Right lobe of liver (tissue), 6 donors: ENCODE measurements around the gene GJB2. TPM values are rescaled to one million over a fixed set of nuclear protein-coding genes. Genes with fewer than 3 reads are reported as not detected.

Experiments
- ATAC-seq, 4 donors: fragments of 200-7000 bp; cut with Tn5 transposase; one replicate each; pipeline ENCODE4 v1.9.1; 2020; ENCODE audit warnings: mild to moderate bottlenecking in 4 of 4, moderate library complexity in 4 of 4
- DNase-seq, 3 donors: peaks; one replicate each; pipeline ENCODE4 v3.0.0-alpha.2; 2020
- H3K27ac ChIP-seq, 3 donors: fragments of 200-600 bp; one replicate each; pipeline ENCODE4 v1.8.0; 2022
- H3K27me3 ChIP-seq, 2 donors: fragments of 200-600 bp; one replicate each; pipeline ENCODE4 v1.8.0; 2022
- H3K36me3 ChIP-seq, 4 donors: fragments of 200-600 bp; sonication (generic) in 1 of 4; one replicate each; pipeline versions ENCODE4 v1.5.1 to v1.8.0; 2017 to 2022; ENCODE audit warnings: control low read depth in 1 of 4
- H3K4me1 ChIP-seq, 4 donors: fragments of 200-600 bp; sonication (generic) in 1 of 4; one replicate each; pipeline versions ENCODE4 v1.5.1 to v1.8.0; 2017 to 2022; ENCODE audit warnings: control low read depth in 1 of 4
- H3K4me3 ChIP-seq, 3 donors: fragments of 200-600 bp; one replicate each; pipeline ENCODE4 v1.8.0; 2022
- H3K9me3 ChIP-seq, 4 donors: fragments of 200-600 bp; sonication (generic) in 1 of 4; one replicate each; pipeline versions ENCODE4 v1.5.1 to v1.8.0; 2017 to 2022; ENCODE audit warnings: control low read depth in 1 of 4
- POLR2A ChIP-seq: fragments of 450-650 bp; IDR thresholded peaks from one replicate; pipeline ENCODE4 v1.6.1; 2017; ENCODE audit warnings: antibody characterized with exemption, mild to moderate bottlenecking
- WGBS: methylation state at CpG from one replicate; pipeline ENCODE4 v1.1.6; 2018; ENCODE audit warnings: low coverage, low lambda C conversion rate; ENCODE audit not compliant: insufficient coverage; ENCODE audit errors: missing lambda C conversion rate; 5-methylcytosine and 5-hydroxymethylcytosine counted together
- intact Hi-C, 2 donors: fragments of 100-400 bp; cut with DNase I; formaldehyde crosslinking; loops; one replicate each; pipeline versions ENCODE4 v1.11.2 to v1.14.1; 2022
- total RNA-seq, 6 experiments: library from RNA; depleted of rRNA in 2 of 6; stranded (reverse); fragments of >200 nt in 2 of 6; fragmentation: NEBNext Ultra II Directional in 3 of 6; extraction: Animal tissue kit (Norgen Biotek cat#: 25700) in 3 of 6; gene quantifications; one replicate each; pipeline versions ENCODE4 v1.1.0 to v1.2.4, GENCODE V29; 2016 to 2023
- TF ChIP-seq, protein P1 (sequence below), 4 donors: fragments of 200-600 bp in 3 of 4; fragments of 450-650 bp in 1 of 4; IDR thresholded peaks; one replicate each; pipeline versions ENCODE4 v1.5.1 to v1.8.0; 2016 to 2022; ENCODE audit warnings: antibody characterized with exemption in 4 of 4, mild to moderate bottlenecking in 2 of 4
- donor health status: DM: no; HTN: yes; CAD: no.
- donor health status: DM: no; HTN: no; CAD: no.
- donor health status: DM: no; HTN: no; CAD: no.
- donor health status: DM: no; HTN: yes; CAD: no.
- donor health status: DM: no; HTN: yes; CAD: no.

GJB2 gene
- total RNA-seq, 6 experiments from 2014 or later = 21.8 to 40.0 (median 30.0) TPM

DNA sequence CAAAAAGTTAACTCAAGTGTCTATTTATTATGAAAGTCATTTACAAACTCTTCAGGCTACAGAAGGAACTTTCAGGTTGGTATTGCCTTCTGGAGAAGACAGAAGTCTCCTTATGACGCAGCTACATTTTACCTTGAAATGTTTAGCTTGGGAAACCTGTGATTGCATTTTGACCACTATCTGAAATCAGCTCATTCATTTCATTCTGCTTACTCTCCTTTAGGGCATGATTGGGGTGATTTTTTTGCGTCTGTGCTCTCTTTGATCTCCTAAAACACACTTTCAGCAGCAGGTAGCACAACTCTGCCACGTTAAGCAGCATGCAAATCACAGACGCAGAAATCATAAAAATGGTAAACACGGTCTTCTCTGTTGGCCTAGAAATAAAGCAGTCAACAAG lies 29.8 kb upstream of the GJB2 start:
- Histone ChIP-seq H3K4me1 (no peaks in the 10 kb centered on the region), H3K4me3 (no peak overlapping the region), H3K36me3 (no peaks in the 10 kb centered on the region), H3K27ac (no peak overlapping the region), H3K9me3 (no peaks in the 10 kb centered on the region), H3K27me3 (no peaks in the 10 kb centered on the region)
- TF ChIP-seq, protein P1, sequence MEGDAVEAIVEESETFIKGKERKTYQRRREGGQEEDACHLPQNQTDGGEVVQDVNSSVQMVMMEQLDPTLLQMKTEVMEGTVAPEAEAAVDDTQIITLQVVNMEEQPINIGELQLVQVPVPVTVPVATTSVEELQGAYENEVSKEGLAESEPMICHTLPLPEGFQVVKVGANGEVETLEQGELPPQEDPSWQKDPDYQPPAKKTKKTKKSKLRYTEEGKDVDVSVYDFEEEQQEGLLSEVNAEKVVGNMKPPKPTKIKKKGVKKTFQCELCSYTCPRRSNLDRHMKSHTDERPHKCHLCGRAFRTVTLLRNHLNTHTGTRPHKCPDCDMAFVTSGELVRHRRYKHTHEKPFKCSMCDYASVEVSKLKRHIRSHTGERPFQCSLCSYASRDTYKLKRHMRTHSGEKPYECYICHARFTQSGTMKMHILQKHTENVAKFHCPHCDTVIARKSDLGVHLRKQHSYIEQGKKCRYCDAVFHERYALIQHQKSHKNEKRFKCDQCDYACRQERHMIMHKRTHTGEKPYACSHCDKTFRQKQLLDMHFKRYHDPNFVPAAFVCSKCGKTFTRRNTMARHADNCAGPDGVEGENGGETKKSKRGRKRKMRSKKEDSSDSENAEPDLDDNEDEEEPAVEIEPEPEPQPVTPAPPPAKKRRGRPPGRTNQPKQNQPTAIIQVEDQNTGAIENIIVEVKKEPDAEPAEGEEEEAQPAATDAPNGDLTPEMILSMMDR (IDR thresholded peaks at IDR 0.05) = no peak
- TF ChIP-seq POLR2A = no peak
- intact Hi-C loops = no loop called here
- WGBS = 66% methylated on average over 4 of the region's 5 CpGs
- no peak for ATAC-seq
- no peak for DNase-seq

DNA sequence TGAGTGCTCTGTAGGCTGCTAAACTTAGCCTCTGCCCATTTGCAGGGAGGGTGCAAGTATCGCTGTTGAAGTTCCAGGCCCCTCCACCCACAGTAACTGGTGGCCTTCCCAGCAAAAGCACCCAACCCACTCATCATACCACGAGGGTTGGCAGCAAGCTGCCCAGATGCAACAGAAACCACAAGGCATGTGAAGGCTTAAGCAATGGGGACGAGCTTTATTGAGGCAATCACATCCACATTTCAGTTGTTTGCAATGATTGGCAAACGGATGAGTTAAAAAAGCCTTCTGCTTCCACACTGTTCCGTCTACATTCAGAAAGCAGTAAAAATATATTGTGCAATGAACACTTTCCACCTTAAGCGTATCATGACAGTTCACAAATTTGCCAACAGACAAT lies 29.0 kb upstream of the GJB2 start:
- no peak overlapping the region for H3K4me3 ChIP-seq
- ATAC-seq (no peak), DNase-seq (no peak)
- 51% methylated on average over 5 of the region's 6 CpGs for WGBS
- H3K9me3 ChIP-seq = no peaks in the 10 kb centered on the region
- TF ChIP-seq POLR2A = no peak
- TF ChIP-seq, protein P1 (IDR thresholded peaks at IDR 0.05) = no peak
- no peaks in the 10 kb centered on the region for H3K36me3 ChIP-seq
- no peaks in the 10 kb centered on the region for H3K4me1 ChIP-seq
- no peaks in the 10 kb centered on the region for H3K27me3 ChIP-seq
- intact Hi-C loops = no loop called here
- no peak overlapping the region for H3K27ac ChIP-seq

DNA sequence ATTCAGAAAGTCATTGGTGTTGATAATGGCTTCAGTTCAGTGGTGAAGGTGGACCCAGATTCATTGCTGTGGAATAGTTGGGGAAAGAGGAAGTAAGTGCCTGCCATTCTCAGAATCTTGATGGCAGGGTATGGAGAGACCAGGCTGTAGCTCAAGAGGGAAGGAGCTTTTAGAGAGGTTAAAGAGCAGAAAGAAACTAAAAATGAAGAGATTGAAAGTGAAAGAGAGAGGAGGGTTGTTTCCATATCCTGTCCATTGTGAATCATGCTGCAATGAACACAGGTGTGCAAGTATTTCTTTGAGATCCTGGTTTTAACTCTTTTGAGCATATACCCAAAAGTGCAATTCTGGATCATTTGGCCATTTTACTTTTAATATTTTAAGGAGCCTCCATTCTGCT lies 26.8 kb upstream of the GJB2 start:
- H3K27ac ChIP-seq = no peak overlapping the region
- TF ChIP-seq, protein P1 (IDR thresholded peaks at IDR 0.05) = no peak
- no peak for DNase-seq
- no peaks in the 10 kb centered on the region for H3K4me1 ChIP-seq
- ATAC-seq = no peak
- intact Hi-C loops = no loop called here
- H3K9me3 ChIP-seq = no peaks in the 10 kb centered on the region
- no peaks in the 10 kb centered on the region for H3K27me3 ChIP-seq
- no peaks in the 10 kb centered on the region for H3K36me3 ChIP-seq
- H3K4me3 ChIP-seq = no peak overlapping the region

DNA sequence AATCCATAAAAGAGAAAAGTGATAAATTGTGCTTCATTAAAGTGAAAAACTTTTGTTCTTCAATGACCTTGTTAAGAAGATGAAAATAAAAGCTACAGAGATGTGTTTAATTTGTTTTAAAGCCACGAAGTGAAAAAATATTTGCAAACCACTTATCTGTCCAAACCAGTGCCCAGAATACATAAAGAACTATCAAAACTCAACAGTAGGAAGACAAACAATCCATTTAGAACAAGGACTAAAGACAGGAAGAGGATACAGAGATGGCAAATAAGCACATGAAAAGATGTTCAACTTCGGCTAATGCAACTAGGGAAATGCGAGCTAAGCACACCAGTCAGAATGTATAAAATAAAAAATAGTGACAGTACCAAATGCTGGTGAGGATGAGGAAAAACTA lies 24.4 kb upstream of the GJB2 start:
- DNase-seq (no peak), ATAC-seq (no peak)
- Histone ChIP-seq H3K4me3 (no peak overlapping the region), H3K4me1 (no peaks in the 10 kb centered on the region), H3K9me3 (no peaks in the 10 kb centered on the region), H3K27me3 (no peaks in the 10 kb centered on the region), H3K27ac (no peak overlapping the region), H3K36me3 (no peaks in the 10 kb centered on the region)
- WGBS = 57% methylated on average over 3 of the region's 3 CpGs
- TF ChIP-seq POLR2A = no peak
- intact Hi-C loops = no loop called here

DNA sequence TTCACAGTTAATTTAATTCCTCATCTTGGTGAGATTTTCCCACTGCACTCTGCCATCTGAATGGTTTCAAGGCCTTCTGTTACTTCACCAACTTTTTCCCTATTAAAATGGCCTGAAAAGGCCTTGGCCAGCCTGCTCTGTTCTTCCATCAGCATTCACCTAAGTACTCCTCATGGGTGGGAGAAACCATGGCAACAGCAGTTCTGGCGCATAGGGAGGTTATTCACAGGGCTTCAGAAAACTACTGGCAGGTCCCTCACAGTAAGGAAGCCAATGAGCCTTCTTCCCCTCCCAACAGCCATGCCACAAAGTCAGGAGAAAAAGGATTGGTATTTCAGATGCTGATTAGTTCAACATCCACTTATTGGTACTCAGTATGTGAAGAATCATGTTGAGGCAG lies 17.2 kb upstream of the GJB2 start:
- no peaks in the 10 kb centered on the region for H3K9me3 ChIP-seq
- no peak overlapping the region for H3K27ac ChIP-seq
- no peaks in the 10 kb centered on the region for H3K36me3 ChIP-seq
- TF ChIP-seq POLR2A = no peak
- TF ChIP-seq, protein P1 (IDR thresholded peaks at IDR 0.05) = no peak
- intact Hi-C loops = no loop called here
- no peaks in the 10 kb centered on the region for H3K4me1 ChIP-seq
- DNase-seq (no peak), ATAC-seq (no peak)
- H3K4me3 ChIP-seq = no peak overlapping the region
- WGBS = 90% methylated on average over 1 of the region's 1 CpG
- H3K27me3 ChIP-seq = no peaks in the 10 kb centered on the region
